ENCODE measurements around the gene STK38L. TPM values are rescaled to one million over a fixed set of nuclear protein-coding genes. Genes with fewer than 3 reads are reported as not detected.

The STK38L gene
- total RNA-seq, 4 donors from 2014 or later: 26.9 to 69.3 (median 49.9) TPM

DNA sequence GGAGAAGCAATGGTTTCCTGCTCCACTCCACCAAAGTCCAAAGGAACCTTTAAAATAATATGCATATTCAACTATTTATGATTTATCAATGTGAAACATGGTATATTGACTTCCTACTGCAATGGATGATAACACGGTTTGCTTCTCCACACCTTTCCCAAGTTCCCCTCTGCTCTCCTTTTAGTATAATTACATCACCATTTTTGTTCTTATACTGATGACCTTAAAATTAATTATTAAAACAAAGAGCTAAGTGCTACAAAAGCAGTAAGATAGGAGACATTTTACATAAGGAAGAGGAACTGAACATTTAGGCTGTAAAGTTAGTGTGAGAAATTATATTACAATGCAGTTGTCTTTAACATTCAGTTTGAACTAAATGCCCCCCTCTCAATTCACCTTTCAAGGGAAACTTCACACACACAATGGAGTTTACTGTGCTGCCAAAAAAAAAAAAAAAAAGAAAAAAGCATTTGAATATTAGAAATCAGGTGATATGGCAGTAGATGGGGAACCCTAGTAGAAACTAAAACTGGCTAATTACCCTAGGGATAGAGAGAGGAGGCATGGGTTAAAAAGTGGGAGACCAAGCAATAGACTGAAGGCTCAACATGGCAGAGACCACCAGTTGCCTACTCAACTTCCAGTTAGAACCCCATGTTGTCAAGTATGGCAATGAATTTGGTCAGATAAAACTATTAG lies 37.1 kb upstream of the STK38L start:
- TF ChIP-seq, protein P1, sequence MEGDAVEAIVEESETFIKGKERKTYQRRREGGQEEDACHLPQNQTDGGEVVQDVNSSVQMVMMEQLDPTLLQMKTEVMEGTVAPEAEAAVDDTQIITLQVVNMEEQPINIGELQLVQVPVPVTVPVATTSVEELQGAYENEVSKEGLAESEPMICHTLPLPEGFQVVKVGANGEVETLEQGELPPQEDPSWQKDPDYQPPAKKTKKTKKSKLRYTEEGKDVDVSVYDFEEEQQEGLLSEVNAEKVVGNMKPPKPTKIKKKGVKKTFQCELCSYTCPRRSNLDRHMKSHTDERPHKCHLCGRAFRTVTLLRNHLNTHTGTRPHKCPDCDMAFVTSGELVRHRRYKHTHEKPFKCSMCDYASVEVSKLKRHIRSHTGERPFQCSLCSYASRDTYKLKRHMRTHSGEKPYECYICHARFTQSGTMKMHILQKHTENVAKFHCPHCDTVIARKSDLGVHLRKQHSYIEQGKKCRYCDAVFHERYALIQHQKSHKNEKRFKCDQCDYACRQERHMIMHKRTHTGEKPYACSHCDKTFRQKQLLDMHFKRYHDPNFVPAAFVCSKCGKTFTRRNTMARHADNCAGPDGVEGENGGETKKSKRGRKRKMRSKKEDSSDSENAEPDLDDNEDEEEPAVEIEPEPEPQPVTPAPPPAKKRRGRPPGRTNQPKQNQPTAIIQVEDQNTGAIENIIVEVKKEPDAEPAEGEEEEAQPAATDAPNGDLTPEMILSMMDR (IDR thresholded peaks at IDR 0.05): no peak
- TF ChIP-seq POLR2A (IDR thresholded peaks at IDR 0.05): no peak
- intact Hi-C loops (cut with DNase I; ENCODE audit: low total_unique reads): no loop called here
- Histone ChIP-seq H3K4me3 (no peak overlapping the region), H3K4me1 (no peaks in the 10 kb centered on the region), H3K27me3 (no peaks in the 10 kb centered on the region), H3K27ac (no peak overlapping the region), H3K36me3 (no peaks in the 10 kb centered on the region), H3K9me3 (no peaks in the 10 kb centered on the region)
- no peak for DNase-seq

DNA sequence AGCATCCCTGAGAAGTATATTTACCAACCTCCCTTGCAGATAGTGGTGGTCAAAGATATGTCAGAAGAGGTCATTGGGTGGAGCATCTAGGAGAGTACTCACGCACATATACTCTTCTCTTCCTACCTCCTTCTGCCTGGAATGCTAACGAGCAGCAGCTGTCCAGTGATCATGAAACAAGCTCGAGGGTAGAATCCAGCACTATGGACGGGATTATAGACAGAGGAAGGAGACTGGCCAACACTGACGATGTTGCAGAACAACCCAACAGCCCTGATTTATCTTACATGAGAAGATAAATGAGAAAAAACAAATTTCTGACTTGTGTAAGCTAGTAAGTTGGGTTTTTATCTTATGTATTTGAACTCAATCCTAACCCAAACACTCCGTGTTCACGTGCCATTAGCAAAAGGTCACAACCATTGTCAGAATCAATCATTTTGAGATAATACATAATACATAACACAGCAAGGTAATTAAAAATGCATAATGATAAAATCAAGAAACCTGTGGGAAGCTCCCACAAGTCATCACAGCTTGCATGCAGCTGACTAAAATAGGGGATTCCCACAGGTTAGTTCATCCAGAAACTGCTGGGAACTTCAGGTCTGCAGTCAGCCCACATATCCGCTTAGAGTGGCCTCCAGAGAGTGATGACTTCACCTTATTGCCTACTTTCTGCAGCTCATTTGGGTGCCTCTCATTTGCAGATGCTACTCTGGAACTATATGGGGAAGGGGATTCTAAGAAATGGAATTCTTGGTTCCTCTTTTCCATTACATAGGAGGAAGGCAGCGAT lies 36.3 kb upstream of the STK38L start:
- peak overlapping the region in 1 of 2 donors; percentile 3 for H3K27ac ChIP-seq
- no peak for DNase-seq
- H3K4me1 ChIP-seq: no peaks in the 10 kb centered on the region
- TF ChIP-seq POLR2A (IDR thresholded peaks at IDR 0.05): no peak
- TF ChIP-seq, protein P1 (IDR thresholded peaks at IDR 0.05): no peak
- no peaks in the 10 kb centered on the region for H3K27me3 ChIP-seq
- no peaks in the 10 kb centered on the region for H3K9me3 ChIP-seq
- intact Hi-C loops (cut with DNase I; ENCODE audit: low total_unique reads): no loop called here
- no peak overlapping the region for H3K4me3 ChIP-seq
- H3K36me3 ChIP-seq: no peaks in the 10 kb centered on the region

DNA sequence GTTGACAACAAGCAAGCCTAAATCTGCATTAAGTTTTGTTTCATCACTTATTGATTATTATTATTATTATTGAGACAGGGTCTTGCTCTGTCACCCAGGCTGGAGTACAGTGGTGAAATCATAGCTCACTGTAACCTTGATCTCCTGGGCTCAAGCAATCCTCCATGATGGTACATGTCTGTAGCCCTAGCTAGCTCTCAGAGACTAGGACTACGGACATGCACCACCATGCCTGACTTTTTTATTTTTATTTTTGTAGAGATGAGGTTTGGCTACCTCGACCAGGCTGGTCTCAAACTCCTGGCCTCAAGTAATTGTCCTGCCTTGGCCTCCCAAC lies 35.7 kb upstream of the STK38L start:
- Histone ChIP-seq H3K27me3 (no peaks in the 10 kb centered on the region), H3K36me3 (no peaks in the 10 kb centered on the region), H3K9me3 (no peaks in the 10 kb centered on the region), H3K4me3 (no peak overlapping the region), H3K4me1 (no peaks in the 10 kb centered on the region), H3K27ac (no peak overlapping the region)
- TF ChIP-seq, protein P1 (IDR thresholded peaks at IDR 0.05): no peak
- no peak for TF ChIP-seq POLR2A (IDR thresholded peaks at IDR 0.05)
- DNase-seq: no peak
- intact Hi-C loops (cut with DNase I; ENCODE audit: low total_unique reads): no loop called here

DNA sequence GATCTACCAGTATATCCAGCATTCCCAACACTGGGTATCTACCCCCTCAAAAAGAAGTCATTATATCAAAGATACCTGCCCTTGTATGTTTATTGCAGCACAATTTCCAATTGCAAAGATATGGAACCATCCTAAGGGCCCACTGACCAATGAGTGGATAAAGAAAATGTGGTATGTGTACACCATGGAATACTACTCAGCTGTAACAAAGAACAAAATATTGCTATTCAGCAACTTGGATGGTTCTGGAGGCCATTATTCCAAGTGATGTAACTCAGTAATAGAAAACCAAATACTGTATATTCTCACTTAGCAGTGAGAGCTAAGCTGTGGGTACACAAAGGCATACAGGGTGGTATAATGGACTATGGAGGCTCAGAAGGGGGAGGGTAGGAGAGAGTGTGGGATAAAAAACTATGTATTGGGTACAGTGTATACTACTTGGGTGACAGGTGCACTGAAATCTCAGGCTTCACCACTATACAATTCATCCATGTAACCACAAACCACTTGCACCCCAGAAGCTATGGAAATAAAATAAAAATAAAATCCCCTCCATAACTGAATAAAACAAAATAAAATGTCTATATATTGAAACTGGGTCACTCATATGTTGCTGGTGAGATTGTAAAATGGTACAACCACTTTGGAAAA lies 34.7 kb upstream of the STK38L start:
- Histone ChIP-seq H3K27me3 (no peaks in the 10 kb centered on the region), H3K4me3 (no peak overlapping the region), H3K36me3 (no peaks in the 10 kb centered on the region), H3K9me3 (no peaks in the 10 kb centered on the region), H3K27ac (no peak overlapping the region), H3K4me1 (no peaks in the 10 kb centered on the region)
- intact Hi-C loops (cut with DNase I; ENCODE audit: low total_unique reads): no loop called here
- TF ChIP-seq, protein P1 (IDR thresholded peaks at IDR 0.05): no peak
- TF ChIP-seq POLR2A (IDR thresholded peaks at IDR 0.05): no peak
- no peak for DNase-seq

DNA sequence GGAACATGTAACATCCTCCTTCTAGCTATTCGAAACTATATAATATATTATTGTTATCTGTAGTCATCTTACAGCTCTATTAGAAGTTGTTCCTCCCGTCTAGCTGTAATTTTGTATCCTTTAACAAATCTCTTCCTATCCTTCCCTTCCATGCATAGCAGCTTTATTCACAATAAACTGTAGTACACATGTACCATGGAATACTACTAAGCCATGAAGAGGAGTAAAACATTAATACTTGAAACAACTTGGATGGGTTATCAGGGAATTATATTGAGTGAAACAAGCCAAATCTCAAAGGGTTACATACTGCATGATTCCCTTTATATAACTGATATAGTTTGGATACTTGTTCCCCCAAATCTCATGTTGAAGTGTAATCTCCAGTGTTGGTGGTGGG lies 33.9 kb upstream of the STK38L start:
- Histone ChIP-seq H3K4me1 (no peaks in the 10 kb centered on the region), H3K27ac (no peak overlapping the region), H3K36me3 (no peaks in the 10 kb centered on the region), H3K27me3 (no peaks in the 10 kb centered on the region), H3K9me3 (no peaks in the 10 kb centered on the region), H3K4me3 (no peak overlapping the region)
- no peak for DNase-seq
- intact Hi-C loops (cut with DNase I; ENCODE audit: low total_unique reads): no loop called here
- no peak for TF ChIP-seq POLR2A (IDR thresholded peaks at IDR 0.05)
- TF ChIP-seq, protein P1 (IDR thresholded peaks at IDR 0.05): no peak
